Esophagus squamous epithelium (tissue), 5 donors: ENCODE measurements around the gene DENND1A. TPM values are rescaled to one million over a fixed set of nuclear protein-coding genes. Genes with fewer than 3 reads are reported as not detected.

ENCODE experiments used
- DNase-seq: peaks from one replicate; lab custom pipeline; 2025; lab: John Stamatoyannopoulos, UW
- H3K27ac ChIP-seq, 4 donors: fragments of 200-600 bp; sonication (generic); one replicate each; pipeline ENCODE4 v1.5.1; 2016 to 2019; ENCODE audit warnings: mild to moderate bottlenecking in 1 of 4
- H3K27me3 ChIP-seq, 4 donors: fragments of 200-600 bp; sonication (generic); 1 replicate in 3 of 4; 2 replicates in 1 of 4; pipeline versions ENCODE4 v1.5.1 to v1.6.0; 2017 to 2021; ENCODE audit warnings: antibody characterized with exemption in 1 of 4
- H3K36me3 ChIP-seq, 3 donors: fragments of 200-600 bp; sonication (generic); one replicate each; pipeline ENCODE4 v1.5.1; 2016 to 2019
- H3K4me1 ChIP-seq, 3 donors: fragments of 200-600 bp; sonication (generic); one replicate each; pipeline ENCODE4 v1.5.1; 2017 to 2019
- H3K4me3 ChIP-seq, 4 donors: fragments of 200-600 bp; sonication (generic); 1 replicate in 3 of 4; 2 replicates in 1 of 4; pipeline ENCODE4 v1.5.1; 2016 to 2019; ENCODE audit warnings: mild to moderate bottlenecking in 2 of 4, moderate library complexity in 1 of 4
- H3K9me3 ChIP-seq, 3 donors: fragments of 200-600 bp; sonication (generic); one replicate each; pipeline ENCODE4 v1.5.1; 2016 to 2019
- CTCF ChIP-seq, 6 experiments: fragments of 450-650 bp in 4 of 6; fragments of 200-600 bp in 2 of 6; sonication (generic) in 2 of 6; IDR thresholded peaks; one replicate each; pipeline ENCODE4 v1.5.1; 2016 to 2019; ENCODE audit warnings: antibody characterized with exemption in 6 of 6, mild to moderate bottlenecking in 4 of 6, moderate library complexity in 4 of 6
- POLR2A ChIP-seq, 4 donors: fragments of 450-650 bp; IDR thresholded peaks; one replicate each; pipeline ENCODE4 v1.6.1; 2017; ENCODE audit warnings: antibody characterized with exemption in 4 of 4, mild to moderate bottlenecking in 4 of 4, moderate library complexity in 3 of 4
- WGBS, 2 donors: methylation state at CpG; one replicate each; pipeline ENCODE4 v1.1.5; 2018; 5-methylcytosine and 5-hydroxymethylcytosine counted together
- intact Hi-C: fragments of 100-400 bp; cut with DNase I; formaldehyde crosslinking; loops from one replicate; pipeline ENCODE4 v1.15.0; 2022
- total RNA-seq, 4 donors: library from RNA; depleted of rRNA; stranded (reverse); fragments of >200 nt; gene quantifications; one replicate each; pipeline ENCODE4 v1.1.0, GENCODE V29; 2016
- donor health status: DM: yes; HTN: yes; CAD: no.

Gene DENND1A
- total RNA-seq, 4 donors from 2014 or later: 5.3 to 16.0 (median 12.9) TPM

GRCh38 chr9:123776708-123777537 lies 153.0 kb downstream of the DENND1A start:
- intact Hi-C loops: no loop called here
- no peak for TF ChIP-seq CTCF (IDR thresholded peaks at IDR 0.05)
- TF ChIP-seq POLR2A (IDR thresholded peaks at IDR 0.05): no peak
- H3K9me3 ChIP-seq: no peaks in the 10 kb centered on the region
- no peak for DNase-seq
- no peaks in the 10 kb centered on the region for H3K36me3 ChIP-seq
- H3K27me3 ChIP-seq: no peaks in the 10 kb centered on the region
- WGBS, 2 donors: 74 to 85% methylated on average over 7 of the region's 7 CpGs
- peaks cover 0 to 4% (median 0%) of the 10 kb centered on the region in 3 donors for H3K4me1 ChIP-seq
- H3K4me3 ChIP-seq: no peak overlapping the region
- H3K27ac ChIP-seq: no peak overlapping the region

GRCh38 chr9:123775289-123776284 lies 154.3 kb downstream of the DENND1A start:
- peaks cover 0 to 5% (median 0%) of the 10 kb centered on the region in 3 donors for H3K4me1 ChIP-seq
- H3K9me3 ChIP-seq: no peaks in the 10 kb centered on the region
- DNase-seq: no peak
- intact Hi-C loops: no loop called here
- WGBS, 2 donors: 90 to 94% methylated on average over 8 of the region's 8 CpGs
- no peak overlapping the region for H3K4me3 ChIP-seq
- H3K36me3 ChIP-seq: no peaks in the 10 kb centered on the region
- TF ChIP-seq POLR2A (IDR thresholded peaks at IDR 0.05) (no peak), CTCF (IDR thresholded peaks at IDR 0.05) (no peak)
- no peaks in the 10 kb centered on the region for H3K27me3 ChIP-seq
- H3K27ac ChIP-seq: no peak overlapping the region

- Histone ChIP-seq H3K9me3 (no peaks in the 10 kb centered on the region), H3K4me1 (peaks cover 0 to 5% (median 3%) of the 10 kb centered on the region in 3 donors), H3K36me3 (no peaks in the 10 kb centered on the region), H3K27me3 (no peaks in the 10 kb centered on the region), H3K27ac (no peak overlapping the region), H3K4me3 (no peak overlapping the region)
- no peak for DNase-seq
- WGBS, 2 donors: 67 to 86% methylated on average over 2 of the region's 2 CpGs
- TF ChIP-seq POLR2A (IDR thresholded peaks at IDR 0.05) (no peak), CTCF (IDR thresholded peaks at IDR 0.05) (no peak)
- intact Hi-C loops: no loop called here
Observed at GRCh38 chr9:123773783-123774182, 156.1 kb downstream of the DENND1A start.

- TF ChIP-seq POLR2A (IDR thresholded peaks at IDR 0.05) (no peak), CTCF (IDR thresholded peaks at IDR 0.05) (no peak)
- peaks cover 0 to 5% (median 3%) of the 10 kb centered on the region in 3 donors for H3K4me1 ChIP-seq
- intact Hi-C loops: no loop called here
- 81 to 82% methylated on average over 1 of the region's 1 CpG for WGBS, 2 donors
- H3K27me3 ChIP-seq: no peaks in the 10 kb centered on the region
- H3K27ac ChIP-seq: no peak overlapping the region
- no peaks in the 10 kb centered on the region for H3K9me3 ChIP-seq
- no peak overlapping the region for H3K4me3 ChIP-seq
- no peak for DNase-seq
- H3K36me3 ChIP-seq: no peaks in the 10 kb centered on the region
Observed at GRCh38 chr9:123772967-123773366, 157.0 kb downstream of the DENND1A start.
